Activated naive CD8-positive, alpha-beta T cell treated with anti-CD3 and anti-CD28 coated beads for 36 hours (primary cell): ENCODE data around the gene FEZ2. TPM values are rescaled to one million over a fixed set of nuclear protein-coding genes. Genes with fewer than 3 reads are reported as not detected.

Experiments
- DNase-seq: peaks from one replicate; pipeline ENCODE4 v3.0.0; 2021
- H3K27ac Mint-ChIP-seq: one replicate; pipeline ENCODE4 v1.8.0; 2022; ENCODE audit warnings: mild to moderate bottlenecking, moderate library complexity, mixed read lengths
- H3K27me3 Mint-ChIP-seq: one replicate; pipeline ENCODE4 v1.8.0; 2022; ENCODE audit warnings: mild to moderate bottlenecking, mixed read lengths
- H3K36me3 Mint-ChIP-seq: one replicate; pipeline ENCODE4 v1.8.0; 2021; ENCODE audit warnings: mild to moderate bottlenecking, mixed read lengths
- H3K4me1 Mint-ChIP-seq: one replicate; pipeline ENCODE4 v1.8.0; 2021; ENCODE audit warnings: mixed read lengths
- H3K4me3 Mint-ChIP-seq: one replicate; pipeline ENCODE4 v1.8.0; 2022; ENCODE audit warnings: mild to moderate bottlenecking, moderate library complexity, mixed read lengths
- H3K9me3 Mint-ChIP-seq: one replicate; pipeline ENCODE4 v1.8.0; 2022; ENCODE audit warnings: mixed read lengths
- total RNA-seq, 2 experiments: library from RNA; stranded (reverse); gene quantifications; one replicate each; pipeline ENCODE4 v1.2.3, GENCODE V29; 2021

Gene FEZ2
- total RNA-seq, 2 experiments from 2014 or later: 7.8 to 9.8 TPM

- H3K4me1 Mint-ChIP-seq: no peaks in the 10 kb centered on the region
- no peak overlapping the region for H3K4me3 Mint-ChIP-seq
- no peaks in the 10 kb centered on the region for H3K9me3 Mint-ChIP-seq
- H3K27ac Mint-ChIP-seq: no peak overlapping the region
- H3K36me3 Mint-ChIP-seq: peaks cover 24% of the 10 kb centered on the region
- no peaks in the 10 kb centered on the region for H3K27me3 Mint-ChIP-seq
- DNase-seq: no peak
These were observed 84.3 kb downstream of the FEZ2 start for GRCh38 chr2:36513661-36514060.

DNA sequence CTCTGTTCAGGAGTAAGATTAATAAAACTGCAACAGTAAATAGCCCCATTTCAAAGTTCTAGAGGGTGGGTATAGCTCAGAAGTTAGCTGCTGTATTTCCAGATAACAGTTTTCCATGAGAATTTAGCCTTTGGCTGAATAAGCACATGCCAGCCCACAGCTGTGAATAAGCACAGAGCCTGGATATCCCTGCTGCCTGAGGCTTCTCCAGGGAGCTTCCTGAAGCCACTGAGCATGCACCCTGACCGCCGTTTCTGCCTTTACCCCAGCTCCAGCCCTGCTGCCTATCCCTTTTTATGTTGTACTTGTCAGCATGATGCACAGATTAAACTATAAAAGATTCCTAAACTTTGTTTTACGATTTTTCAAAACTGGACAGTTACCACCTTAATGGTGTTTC, 85.3 kb downstream of the FEZ2 start:
- Mint-ChIP-seq H3K36me3 (peaks cover 24% of the 10 kb centered on the region), H3K27ac (no peak overlapping the region), H3K27me3 (no peaks in the 10 kb centered on the region), H3K9me3 (no peaks in the 10 kb centered on the region), H3K4me1 (no peaks in the 10 kb centered on the region), H3K4me3 (no peak overlapping the region)
- DNase-seq: no peak

DNA sequence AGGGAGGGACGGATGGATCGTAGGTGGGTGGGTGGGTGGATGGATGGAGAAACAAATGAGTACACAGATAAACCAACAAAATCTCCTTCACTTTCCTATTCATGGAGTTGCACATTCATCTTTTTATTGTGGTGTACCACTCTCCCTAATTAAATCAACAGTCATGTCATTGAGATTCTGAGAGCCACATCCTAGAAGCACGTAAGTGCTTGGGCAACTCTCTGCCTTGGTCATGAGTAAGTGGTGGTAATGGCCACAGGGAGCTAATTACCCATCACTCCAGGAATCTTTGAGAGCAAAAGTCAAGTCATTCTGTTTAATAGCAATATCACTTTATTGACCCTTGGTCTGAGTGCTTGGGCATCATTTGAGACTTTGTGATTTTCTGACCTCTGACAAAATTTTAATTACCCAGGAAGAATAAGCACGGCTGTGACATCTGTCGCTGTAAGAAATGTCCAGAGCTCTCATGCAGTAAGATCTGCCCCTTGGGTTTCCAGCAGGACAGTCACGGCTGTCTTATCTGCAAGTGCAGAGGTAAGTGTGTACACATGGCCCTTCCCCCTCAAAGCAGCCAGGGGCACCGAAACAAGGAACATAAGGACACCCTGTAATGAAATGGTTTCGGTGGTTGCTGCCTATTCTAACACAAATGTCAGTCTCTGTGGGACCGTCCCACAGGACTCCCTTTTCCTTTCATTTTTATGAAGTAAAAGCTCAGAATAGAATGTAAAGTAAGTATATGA, 85.9 kb downstream of the FEZ2 start:
- H3K36me3 Mint-ChIP-seq: peaks cover 18% of the 10 kb centered on the region
- H3K27ac Mint-ChIP-seq: no peak overlapping the region
- DNase-seq: no peak
- H3K9me3 Mint-ChIP-seq: no peaks in the 10 kb centered on the region
- H3K27me3 Mint-ChIP-seq: no peaks in the 10 kb centered on the region
- H3K4me3 Mint-ChIP-seq: no peak overlapping the region
- H3K4me1 Mint-ChIP-seq: no peaks in the 10 kb centered on the region

DNA sequence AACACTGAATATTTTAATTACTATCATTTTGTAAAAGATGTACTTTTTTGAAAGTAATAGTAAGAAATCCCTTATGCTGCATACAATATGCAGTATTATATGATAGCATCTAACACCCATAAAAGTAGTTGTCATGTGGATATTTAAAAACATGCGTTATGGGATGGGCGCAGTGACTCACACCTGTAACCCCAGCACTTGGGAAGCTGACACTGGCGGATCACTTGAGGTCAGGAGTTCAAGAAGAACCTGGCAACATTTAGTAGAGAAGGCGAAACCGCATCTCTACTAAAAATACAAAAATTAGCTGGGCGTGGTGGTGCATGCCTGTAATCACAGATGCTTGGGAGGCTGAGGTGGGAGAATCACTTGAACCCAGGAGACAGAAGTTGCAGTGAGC, 88.9 kb downstream of the FEZ2 start:
- Mint-ChIP-seq H3K27me3 (no peaks in the 10 kb centered on the region), H3K9me3 (no peaks in the 10 kb centered on the region), H3K36me3 (peaks cover 6% of the 10 kb centered on the region), H3K27ac (no peak overlapping the region), H3K4me3 (no peak overlapping the region), H3K4me1 (no peaks in the 10 kb centered on the region)
- DNase-seq: no peak

- peaks cover 2% of the 10 kb centered on the region for H3K36me3 Mint-ChIP-seq
- H3K4me3 Mint-ChIP-seq: no peak overlapping the region
- H3K9me3 Mint-ChIP-seq: no peaks in the 10 kb centered on the region
- no peaks in the 10 kb centered on the region for H3K27me3 Mint-ChIP-seq
- no peaks in the 10 kb centered on the region for H3K4me1 Mint-ChIP-seq
- no peak overlapping the region for H3K27ac Mint-ChIP-seq
- peak; percentile 16 for DNase-seq
These were observed 90.6 kb downstream of the FEZ2 start for GRCh38 chr2:36507408-36507812.

Other genes with a start within 250 kb of the FEZ2 start
- 10 to 100 TPM; 11.8 to 12.6 TPM for gene CRIM1, start 242.4 kb downstream of the FEZ2 start, total RNA-seq
- not detected for gene VIT, start 98.5 kb upstream of the FEZ2 start, total RNA-seq